CD4-positive, alpha-beta T cell treated with Interleukin-15 for 4 hours (primary cell): Measurements from ENCODE around the gene BPTF.
A peak's percentile ranks its signal among the peaks of the same experiment; 100 is the strongest.
"Not testable (repeated sequence)": the region's sequence is repeated elsewhere in the genome, so short reads cannot be mapped to it uniquely, and the experiment has no call there.

ENCODE experiments used
- DNase-seq: peaks from one replicate; pipeline ENCODE4 v3.0.0-alpha.2; 2020; ENCODE audit warnings: low spot score

The BPTF gene, protein sequence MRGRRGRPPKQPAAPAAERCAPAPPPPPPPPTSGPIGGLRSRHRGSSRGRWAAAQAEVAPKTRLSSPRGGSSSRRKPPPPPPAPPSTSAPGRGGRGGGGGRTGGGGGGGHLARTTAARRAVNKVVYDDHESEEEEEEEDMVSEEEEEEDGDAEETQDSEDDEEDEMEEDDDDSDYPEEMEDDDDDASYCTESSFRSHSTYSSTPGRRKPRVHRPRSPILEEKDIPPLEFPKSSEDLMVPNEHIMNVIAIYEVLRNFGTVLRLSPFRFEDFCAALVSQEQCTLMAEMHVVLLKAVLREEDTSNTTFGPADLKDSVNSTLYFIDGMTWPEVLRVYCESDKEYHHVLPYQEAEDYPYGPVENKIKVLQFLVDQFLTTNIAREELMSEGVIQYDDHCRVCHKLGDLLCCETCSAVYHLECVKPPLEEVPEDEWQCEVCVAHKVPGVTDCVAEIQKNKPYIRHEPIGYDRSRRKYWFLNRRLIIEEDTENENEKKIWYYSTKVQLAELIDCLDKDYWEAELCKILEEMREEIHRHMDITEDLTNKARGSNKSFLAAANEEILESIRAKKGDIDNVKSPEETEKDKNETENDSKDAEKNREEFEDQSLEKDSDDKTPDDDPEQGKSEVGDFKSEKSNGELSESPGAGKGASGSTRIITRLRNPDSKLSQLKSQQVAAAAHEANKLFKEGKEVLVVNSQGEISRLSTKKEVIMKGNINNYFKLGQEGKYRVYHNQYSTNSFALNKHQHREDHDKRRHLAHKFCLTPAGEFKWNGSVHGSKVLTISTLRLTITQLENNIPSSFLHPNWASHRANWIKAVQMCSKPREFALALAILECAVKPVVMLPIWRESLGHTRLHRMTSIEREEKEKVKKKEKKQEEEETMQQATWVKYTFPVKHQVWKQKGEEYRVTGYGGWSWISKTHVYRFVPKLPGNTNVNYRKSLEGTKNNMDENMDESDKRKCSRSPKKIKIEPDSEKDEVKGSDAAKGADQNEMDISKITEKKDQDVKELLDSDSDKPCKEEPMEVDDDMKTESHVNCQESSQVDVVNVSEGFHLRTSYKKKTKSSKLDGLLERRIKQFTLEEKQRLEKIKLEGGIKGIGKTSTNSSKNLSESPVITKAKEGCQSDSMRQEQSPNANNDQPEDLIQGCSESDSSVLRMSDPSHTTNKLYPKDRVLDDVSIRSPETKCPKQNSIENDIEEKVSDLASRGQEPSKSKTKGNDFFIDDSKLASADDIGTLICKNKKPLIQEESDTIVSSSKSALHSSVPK (N-terminal part only)

DNA sequence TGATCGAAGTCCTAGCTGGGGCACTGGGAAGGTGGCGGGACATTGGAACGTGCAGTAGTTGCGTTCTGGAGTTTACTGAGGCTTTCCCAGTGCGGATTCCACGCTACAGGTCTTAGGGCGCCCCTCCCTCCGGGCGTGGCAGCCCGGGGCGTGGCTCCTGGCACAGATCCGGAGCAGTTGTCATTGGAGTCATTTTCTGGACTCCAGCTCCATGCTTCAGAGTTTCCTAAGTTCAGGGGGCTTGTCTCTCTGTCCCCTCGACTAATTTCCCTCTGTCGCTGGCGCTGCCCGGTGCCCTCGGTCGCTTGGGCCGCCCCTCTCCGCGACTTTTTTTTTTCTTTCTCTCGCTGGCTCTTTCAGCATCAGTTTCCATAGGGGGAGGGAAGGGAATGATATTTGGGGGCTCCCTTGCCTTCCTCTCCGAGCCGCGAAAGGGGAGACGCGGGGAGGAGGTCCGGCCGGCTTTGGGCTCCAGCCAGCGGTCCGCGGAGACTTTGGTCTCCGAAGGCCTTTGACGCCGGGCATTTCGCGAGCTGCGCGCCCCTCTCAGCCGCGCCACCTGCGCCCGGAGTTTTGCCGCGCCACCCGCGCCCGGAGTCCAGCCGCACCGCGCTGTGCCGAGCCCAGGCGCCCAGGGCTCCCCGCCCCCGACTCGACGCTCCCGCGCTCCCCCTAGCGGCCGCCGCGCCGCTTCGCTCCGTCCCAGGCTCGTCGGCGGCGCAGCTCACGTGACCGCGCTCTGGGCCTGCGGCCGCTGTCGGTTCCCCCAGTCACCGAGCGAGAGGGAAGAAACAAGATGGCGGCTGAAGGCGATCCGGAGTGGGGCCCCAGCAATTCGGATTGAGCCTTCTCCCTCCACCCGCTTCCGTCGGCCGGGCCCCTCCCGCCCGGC is at the start of gene BPTF:
Gene BPTF, plus strand, starts transcription at position 769 of the 892 bp plus-strand sequence. CDS start 222 bp downstream, outside the sequence.
- peak; percentile 91 for DNase-seq

DNA sequence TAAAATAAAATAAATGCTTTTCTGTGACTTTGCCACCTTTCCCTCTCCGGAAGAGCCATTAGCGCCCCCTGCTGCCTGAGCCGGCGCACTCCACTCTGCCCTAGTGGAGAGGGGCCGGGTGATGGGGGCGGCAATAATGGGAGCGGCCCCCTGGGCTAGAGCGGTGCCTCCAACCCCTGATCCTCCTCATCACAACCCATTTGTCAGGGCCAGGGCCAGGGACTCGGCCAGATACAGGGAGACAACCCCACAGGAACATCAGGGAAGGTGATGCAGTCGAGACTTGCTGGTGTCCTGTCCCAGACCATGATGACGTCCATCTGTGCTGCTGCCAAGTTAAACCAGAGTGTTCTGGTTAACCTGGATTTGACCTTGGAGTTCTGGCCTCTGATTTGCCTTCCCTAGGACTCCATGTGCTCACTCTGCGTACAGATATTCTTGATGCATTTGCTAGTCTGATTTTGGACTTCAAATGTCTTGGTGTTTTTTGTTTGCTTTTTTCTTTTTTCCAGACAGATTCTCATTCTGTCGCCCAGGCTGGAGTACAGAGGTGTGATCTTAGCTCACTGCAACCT is 46.1 kb upstream of the BPTF start:
- no peak for DNase-seq

- no peak for DNase-seq
Measured at GRCh38 chr17:67784364-67785121, 40.8 kb upstream of the BPTF start.

- no peak for DNase-seq
Measured at GRCh38 chr17:67785122-67785477, 40.2 kb upstream of the BPTF start.

DNA sequence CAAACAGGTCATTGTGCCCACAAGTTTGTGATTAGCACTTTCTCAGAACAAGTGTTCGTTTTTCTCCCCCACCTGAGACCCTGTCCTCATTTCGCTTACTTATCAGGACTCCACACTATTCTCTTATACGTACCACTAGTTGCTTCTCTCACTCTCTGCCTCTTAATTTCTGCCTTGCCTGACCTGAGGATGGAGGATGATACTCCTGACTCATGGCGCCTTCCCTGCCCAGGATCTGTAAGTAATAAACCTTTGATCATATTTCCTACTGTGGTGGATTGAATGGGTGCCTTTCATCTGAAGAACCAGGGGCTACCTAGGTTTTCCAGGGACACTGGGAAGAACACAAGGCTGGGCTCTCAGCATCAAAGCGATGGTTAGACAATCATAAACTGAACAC is 39.8 kb upstream of the BPTF start:
- DNase-seq, result no peak

DNA sequence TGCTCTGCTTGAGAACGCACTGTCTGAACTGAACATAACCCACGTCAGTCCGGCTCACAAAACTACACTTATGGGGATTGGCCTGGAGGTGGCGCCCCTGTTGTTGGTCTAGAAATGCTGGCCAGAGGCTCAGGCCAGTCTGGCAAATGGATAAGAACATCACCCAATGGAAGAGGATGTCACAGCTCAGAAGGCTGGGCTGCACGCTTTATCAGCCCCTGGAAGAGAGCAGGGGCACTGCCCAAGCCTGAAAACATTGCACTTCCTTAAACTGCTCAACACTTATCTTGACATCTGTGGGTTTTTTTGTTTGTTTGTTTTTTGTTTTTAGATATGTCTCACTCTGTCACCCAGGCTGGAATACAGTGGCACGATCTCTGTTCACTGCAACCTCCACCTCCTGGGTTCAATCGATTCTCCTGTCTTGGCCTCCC is 24.8 kb upstream of the BPTF start:
- peak; percentile 56 for DNase-seq

GRCh38 chr17:67801626-67802175 is 23.6 kb upstream of the BPTF start:
- no peak for DNase-seq

GRCh38 chr17:67810464-67810863 is 14.8 kb upstream of the BPTF start:
- DNase-seq, result no peak

DNA sequence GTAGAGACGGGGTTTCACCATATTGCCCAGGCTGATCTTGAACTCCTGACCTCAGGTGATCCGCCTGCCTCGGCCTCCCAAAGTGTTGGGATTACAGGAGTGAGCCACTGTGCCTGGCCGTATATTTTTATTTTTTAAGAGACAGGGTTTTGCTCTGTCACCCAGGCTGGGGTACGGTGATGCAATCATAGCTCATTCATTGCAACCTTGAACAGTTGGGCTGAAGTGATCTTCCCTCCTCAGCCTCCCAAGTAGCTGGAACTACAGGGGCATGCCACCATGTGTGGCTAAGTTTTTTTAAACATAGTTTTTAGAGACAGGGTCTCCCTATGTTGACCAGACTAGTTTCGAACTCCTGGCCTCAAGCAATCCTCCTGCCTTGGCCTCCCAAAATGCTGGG is 12.9 kb upstream of the BPTF start:
- DNase-seq, result not testable (repeated sequence)

GRCh38 chr17:67813803-67814180 is 11.5 kb upstream of the BPTF start:
- no peak for DNase-seq

GRCh38 chr17:67818110-67819002 is 6.9 kb upstream of the BPTF start:
- DNase-seq, result no peak

GRCh38 chr17:67819722-67820121 is 5.6 kb upstream of the BPTF start:
- no peak for DNase-seq

- no peak for DNase-seq
Measured at GRCh38 chr17:67821871-67822367, 3.4 kb upstream of the BPTF start.

GRCh38 chr17:67825627-67826601 is 611 bp downstream of the BPTF start:
- DNase-seq, result peak; percentile 59

GRCh38 chr17:67829331-67829730 is 4.0 kb downstream of the BPTF start:
- DNase-seq, result peak; percentile 48

- no peak for DNase-seq
Measured at GRCh38 chr17:67830440-67830839, 5.1 kb downstream of the BPTF start.

DNA sequence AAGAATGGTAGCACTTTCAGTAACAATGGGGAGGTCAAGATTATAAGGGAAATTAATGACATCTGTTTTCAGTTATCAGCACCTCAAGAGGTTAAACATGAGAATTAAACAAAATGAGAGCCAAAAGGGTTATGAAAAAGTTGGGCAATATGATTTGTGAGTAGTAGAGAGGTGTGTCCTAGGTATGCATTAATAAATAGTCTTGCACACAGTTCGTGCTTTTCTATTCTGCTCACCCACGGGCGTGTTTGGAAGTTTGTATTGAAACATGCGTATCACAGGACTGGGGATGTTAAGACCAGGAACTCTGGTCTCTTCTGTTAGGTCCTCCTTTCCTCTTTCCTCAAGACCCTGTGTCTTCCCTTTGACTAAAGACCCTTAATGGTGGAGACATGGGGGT is 6.0 kb downstream of the BPTF start:
- DNase-seq, result no peak
